IPS-18c (cell line): ENCODE data around the gene PTH2.
A peak's percentile ranks its signal among the peaks of the same experiment; 100 is the strongest.
"Not testable (repeated sequence)": the region's sequence is repeated elsewhere in the genome, so short reads cannot be mapped to it uniquely, and the experiment has no call there.

Experiments
- H3K4me3 ChIP-seq: 2 replicates; pipeline ENCODE4 v1.7.0; 2013; ENCODE audit warnings: low read depth, mild to moderate bottlenecking, low read length, moderate library complexity; ENCODE audit not compliant: insufficient read depth
- H3K9me3 ChIP-seq: one replicate; pipeline ENCODE4 v1.6.1; 2013; ENCODE audit warnings: mild to moderate bottlenecking, low read length, moderate library complexity; ENCODE audit not compliant: control insufficient read depth, insufficient read depth

Gene PTH2, protein sequence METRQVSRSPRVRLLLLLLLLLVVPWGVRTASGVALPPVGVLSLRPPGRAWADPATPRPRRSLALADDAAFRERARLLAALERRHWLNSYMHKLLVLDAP

DNA sequence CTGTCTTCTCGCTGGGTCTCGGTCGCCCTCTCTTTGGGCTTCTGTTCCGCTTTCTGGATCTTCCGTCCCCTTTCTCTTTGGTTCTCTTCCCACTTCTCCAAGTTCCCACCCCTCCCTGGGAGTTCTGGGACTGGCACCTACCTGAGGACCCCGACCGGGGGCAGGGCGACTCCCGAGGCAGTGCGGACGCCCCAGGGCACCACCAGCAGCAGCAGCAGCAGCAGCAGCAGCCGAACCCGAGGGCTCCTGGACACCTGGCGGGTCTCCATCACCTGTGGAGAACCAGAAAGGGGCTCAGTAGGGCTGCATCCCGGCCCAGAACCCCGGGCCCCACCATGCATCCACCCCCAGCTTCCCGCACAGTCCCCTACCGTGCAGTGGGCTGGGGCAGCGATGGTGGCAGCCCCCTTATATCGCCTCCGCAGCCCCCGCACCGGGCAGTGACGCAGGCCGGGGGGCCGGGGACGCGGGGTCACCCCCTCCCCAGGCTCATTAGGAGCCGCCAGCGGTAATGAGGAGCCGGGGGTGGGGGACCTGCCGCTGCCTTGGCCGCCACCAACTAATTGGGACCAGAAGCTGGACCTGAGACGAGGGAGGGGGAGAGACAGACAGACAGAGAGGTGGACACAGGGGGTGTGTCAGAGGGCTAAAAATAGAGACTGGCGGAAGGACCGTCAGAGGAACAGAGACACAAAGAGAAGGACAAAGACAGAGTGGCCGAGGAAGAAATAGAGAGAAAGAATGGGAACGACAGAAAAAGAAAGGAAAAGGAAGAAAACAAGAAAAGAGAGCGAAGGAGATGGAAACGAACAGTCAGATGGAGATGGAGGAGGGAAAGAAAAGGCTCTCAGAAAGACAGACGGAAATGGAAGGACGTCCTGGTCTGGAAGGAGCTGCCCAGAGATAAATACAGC, at the start of gene PTH2:
Gene PTH2, minus strand, starts transcription at position 371 of the 914 bp plus-strand sequence. Its CDS starts 102 bp downstream, at position 269.
- H3K9me3 ChIP-seq, result peaks cover 2% of the 10 kb centered on the region
- peak within 1 kb of the TSS; percentile 51 for H3K4me3 ChIP-seq

DNA sequence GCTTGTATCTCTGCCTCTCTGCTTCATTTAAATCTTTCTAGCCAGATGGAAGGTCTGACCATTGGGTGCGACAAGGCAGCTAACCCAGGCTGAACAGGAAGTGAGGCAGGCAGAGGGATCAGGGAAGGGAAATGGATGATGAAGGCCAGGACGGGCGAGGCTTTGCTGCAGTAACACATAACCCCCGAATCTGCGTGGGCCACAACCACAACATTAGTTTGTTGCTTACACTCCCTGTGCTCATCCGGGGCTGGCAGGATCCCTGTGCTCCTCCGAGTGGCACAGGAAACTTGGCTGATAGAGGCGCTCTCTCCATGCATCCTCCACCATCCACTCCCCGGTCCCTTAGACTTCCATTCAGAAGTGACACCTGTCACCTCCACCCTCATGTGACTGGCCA, 49.7 kb upstream of the PTH2 start:
- Histone ChIP-seq H3K4me3 (no peak overlapping the region), H3K9me3 (no peaks in the 10 kb centered on the region)

DNA sequence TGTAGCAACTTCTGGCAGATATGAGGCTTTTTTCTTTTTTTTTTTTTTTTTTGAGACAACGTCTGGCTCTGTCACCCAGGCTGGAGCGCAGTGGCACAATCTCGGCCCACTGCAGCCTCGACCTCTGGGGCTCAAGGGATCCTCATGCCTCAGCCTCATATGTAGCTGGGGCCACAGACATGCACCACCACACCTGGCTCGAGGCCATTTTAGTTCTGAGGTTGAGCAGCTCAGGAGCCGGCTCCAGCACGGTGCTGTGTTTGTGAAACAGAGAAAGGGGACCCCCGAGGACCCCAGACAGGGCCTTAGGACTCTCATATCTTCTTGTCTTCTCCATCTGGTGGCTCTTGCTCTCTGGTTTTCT, 47.4 kb upstream of the PTH2 start:
- H3K9me3 ChIP-seq, result no peaks in the 10 kb centered on the region
- no peak overlapping the region for H3K4me3 ChIP-seq

DNA sequence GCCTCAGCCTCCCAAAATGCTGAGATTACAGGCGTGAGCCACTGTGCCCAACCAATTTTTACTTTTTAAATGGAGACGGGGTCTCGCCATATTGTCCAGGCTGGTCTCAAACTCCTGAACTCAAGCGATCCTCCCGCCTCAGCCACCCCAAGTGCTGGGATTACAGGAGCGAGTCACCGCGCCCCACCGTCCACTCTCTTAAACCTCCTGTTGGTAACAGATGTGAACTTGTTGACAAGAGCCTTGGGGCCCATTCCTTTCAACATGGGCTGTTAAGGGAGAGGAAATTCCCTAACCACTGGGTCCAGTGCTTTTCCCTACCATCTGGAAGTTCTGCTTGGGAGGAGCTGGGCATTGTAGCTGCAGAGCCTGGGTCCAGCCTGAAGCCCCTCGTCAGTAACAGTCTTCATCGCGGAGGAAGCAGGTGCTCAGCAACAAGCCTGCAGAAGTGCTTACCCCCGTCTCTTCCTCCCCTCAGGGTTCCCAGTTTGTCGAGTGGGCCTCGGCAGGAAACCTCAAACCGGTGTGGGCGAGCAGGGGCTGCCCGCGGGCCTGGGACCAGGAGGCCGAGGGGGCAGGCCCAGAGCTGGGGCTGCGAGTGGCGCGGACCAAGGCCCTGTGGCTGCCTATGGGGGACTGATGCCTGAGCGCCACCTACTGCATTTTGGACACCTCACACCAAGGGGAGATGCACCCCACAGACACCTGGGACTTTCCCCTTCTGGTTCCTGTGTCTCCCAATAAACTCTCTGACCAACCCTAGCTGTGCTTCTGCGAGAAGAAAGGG, 46.8 kb upstream of the PTH2 start:
- Histone ChIP-seq H3K4me3 (no peak overlapping the region), H3K9me3 (no peaks in the 10 kb centered on the region)

DNA sequence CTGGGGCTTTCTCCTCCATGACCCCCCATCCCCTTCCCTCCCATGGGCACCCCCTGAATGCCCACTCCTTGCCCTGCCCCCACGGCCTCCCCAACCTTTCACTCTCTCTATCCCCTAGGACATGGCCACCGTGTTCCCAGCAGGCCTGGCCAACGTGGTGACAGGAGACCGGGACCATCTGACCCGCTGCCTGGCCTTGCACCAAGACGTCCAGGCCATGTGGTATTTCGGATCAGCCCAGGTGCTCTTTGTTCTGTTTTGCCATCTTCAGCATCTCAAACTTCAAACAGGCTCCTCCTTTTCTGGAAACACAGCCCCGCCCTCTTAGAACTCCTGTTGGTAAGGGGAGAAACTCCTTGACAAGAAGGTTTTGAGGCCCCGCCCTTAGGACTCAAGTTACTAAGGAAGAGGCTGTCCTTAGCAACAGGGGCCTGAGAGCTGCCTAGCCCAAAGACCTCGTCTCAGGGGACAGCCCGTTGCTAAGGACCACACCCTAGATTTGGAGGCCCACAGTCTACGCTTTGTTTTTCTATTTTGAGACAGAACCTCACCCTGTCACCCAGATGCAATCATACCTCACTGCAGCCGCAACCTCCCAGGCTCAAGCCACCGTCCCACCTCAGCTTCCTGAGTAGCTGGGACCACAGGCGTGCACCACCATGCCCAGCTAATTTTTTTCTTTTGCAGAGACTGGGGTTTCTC, 45.7 kb upstream of the PTH2 start:
- no peaks in the 10 kb centered on the region for H3K9me3 ChIP-seq
- no peak overlapping the region; the same call in 1 of the 2 replicates for H3K4me3 ChIP-seq

DNA sequence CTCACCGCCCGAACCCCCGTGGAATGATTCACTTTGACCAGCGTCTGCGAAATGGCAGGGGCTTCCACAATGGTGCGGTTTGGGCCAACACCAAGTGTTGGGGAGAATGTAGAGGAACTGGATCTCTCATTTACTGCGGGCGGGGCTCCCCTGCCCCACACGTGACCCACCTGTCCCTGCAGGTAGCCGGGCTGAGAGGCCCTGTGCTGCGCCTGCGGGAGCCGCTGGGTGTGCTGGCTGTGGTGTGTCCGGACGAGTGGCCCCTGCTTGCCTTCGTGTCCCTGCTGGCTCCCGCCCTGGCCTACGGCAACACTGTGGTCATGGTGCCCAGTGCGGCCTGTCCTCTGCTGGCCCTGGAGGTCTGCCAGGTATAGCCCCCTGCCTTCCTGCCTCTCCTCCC, 45.0 kb upstream of the PTH2 start:
- Histone ChIP-seq H3K4me3 (no peak overlapping the region), H3K9me3 (no peaks in the 10 kb centered on the region)

DNA sequence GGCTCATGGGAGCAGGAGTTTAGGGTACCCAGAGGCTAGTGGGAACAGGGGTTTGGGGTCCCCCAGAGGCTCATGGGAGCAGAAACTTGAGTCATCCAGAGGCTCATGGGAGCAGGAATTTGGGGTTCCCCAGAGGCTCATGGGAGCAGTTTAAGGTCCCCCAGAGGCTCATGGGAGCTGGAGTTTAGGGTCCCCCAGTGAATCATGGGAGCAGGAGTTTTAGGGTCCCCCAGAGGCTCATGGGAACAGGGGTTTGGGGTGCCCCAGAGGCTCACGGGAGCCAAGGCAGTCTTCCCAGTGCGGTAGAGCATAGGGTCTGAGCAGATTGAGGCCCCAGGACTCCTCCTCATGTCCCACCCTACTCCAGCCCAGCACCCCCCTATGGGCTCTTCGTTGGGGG, 42.1 kb upstream of the PTH2 start:
- H3K4me3 ChIP-seq, result no peak overlapping the region

DNA sequence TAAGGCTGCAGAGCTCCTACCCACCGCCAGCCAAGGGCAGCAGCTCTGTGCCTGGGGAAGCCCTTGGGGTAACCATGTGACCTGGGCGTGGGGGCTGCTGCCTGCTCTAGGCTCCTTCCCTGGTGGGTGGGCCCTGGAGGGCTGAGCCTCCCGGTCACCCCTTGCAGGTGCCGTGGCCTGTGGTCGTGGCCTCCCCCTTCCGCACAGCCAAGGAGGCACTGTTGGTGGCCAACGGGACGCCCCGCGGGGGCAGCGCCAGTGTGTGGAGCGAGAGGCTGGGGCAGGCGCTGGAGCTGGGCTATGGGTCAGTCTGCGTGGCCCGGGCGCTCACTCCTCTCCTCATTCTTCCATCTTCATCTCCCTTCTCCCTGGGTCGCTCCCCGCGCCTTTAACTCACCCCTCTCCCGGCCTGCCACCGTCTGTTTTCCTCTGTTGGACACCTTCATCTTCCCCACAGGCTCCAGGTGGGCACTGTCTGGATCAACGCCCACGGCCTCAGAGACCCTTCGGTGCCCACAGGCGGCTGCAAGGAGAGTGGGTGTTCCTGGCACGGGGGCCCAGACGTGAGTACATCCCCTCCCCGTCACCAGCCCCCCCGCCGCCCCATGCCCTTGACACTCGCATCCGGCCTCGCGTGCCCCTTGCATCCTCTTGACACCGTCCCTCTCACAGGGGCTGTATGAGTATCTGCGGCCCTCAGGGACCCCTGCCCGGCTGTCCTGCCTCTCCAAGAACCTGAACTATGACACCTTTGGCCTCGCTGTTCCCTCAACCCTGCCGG, 40.9 kb upstream of the PTH2 start:
- Histone ChIP-seq H3K4me3 (no peak overlapping the region), H3K9me3 (no peaks in the 10 kb centered on the region)

More for the DNA sequence above, 42.1 kb upstream of the PTH2 start:
- H3K9me3 ChIP-seq, result no peaks in the 10 kb centered on the region

DNA sequence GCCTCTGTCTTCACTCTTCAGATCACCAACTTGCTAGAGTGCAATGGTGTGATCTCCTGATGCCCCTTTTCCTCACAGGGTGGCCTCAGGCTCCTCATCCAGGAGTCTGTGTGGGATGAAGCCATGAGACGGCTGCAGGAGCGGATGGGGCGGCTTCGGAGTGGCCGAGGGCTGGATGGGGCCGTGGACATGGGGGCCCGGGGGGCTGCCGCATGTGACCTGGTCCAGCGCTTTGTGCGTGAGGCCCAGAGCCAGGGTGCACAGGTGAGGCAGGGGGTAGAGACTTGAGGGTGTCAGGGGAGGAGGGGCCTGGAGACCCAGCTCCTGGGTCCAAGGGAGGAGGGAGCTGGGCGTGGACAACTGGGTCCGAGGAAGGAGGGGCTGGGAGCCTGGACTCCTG, 39.3 kb upstream of the PTH2 start:
- Histone ChIP-seq H3K9me3 (no peaks in the 10 kb centered on the region), H3K4me3 (no peak overlapping the region)

DNA sequence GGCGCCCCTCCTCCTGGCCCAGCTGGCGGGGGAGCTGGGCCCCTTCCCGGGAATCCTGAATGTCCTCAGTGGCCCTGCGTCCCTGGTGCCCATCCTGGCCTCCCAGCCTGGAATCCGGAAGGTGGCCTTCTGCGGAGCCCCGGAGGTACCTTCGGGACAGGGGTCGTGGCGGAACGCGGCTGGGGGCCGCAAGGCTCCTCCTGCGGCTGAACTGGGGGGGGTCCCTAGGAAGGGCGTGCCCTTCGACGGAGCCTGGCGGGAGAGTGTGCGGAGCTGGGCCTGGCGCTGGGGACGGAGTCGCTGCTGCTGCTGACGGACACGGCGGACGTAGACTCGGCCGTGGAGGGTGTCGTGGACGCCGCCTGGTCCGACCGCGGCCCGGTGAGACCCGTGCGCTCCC, 38.4 kb upstream of the PTH2 start:
- H3K4me3 ChIP-seq, result no peak overlapping the region
- no peaks in the 10 kb centered on the region for H3K9me3 ChIP-seq

DNA sequence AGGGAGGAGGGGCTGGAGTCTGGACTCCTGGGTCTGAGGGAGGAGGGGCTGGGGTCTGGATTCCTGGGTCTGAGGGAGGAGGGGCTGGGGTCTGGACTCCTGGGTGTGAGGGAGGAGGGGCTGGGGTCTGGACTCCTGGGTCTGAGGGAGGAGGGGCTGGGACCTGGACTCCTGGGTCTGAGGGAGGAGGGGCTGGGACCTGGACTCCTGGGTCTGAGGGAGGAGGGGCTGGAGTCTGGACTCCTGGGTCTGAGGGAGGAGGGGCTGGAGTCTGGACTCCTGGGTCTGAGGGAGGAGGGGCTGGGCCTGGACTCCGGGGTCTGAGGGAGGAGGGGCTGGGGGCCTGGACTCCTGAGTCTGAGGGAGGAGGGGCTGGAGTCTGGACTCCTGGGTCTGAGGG, 37.9 kb upstream of the PTH2 start:
- not testable (repeated sequence) for H3K9me3 ChIP-seq, H3K4me3 ChIP-seq

DNA sequence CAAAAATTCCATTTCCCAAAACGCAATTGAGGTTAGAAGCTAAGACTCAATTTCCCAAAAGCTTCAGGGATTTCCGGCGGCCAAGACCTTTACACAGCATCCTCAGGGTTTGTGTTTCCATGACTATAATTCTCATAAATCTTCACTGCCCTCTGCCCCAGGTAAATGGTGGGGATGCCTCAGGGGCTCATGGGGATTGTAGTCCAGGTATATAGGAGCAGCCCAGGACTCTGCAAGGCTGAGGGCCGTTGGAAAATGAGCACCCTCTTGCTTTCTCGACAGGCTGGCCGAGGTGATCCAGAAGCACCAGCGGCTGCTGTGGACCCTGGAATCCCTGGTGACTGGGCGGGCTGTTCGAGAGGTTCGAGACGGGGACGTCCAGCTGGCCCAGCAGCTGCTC, 36.1 kb upstream of the PTH2 start:
- no peaks in the 10 kb centered on the region for H3K9me3 ChIP-seq
- H3K4me3 ChIP-seq, result no peak overlapping the region

DNA sequence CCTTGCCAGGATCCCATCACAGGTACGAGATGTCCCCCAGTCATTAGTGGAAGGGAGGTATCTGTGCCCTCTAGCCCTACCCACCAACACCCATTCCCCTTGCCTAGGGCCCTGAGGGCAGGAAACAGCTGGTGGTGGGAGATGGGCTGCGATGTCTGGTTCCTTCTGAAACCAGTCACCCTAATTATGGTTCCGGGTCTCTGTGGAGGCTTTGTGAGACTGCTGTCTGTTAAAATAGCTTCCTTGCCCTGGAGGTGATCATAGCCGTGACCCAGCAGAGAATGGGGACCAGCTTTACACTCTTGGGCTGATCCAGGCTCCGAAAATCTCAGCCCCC, 35.3 kb upstream of the PTH2 start:
- H3K4me3 ChIP-seq, result no peak overlapping the region
- no peaks in the 10 kb centered on the region for H3K9me3 ChIP-seq

DNA sequence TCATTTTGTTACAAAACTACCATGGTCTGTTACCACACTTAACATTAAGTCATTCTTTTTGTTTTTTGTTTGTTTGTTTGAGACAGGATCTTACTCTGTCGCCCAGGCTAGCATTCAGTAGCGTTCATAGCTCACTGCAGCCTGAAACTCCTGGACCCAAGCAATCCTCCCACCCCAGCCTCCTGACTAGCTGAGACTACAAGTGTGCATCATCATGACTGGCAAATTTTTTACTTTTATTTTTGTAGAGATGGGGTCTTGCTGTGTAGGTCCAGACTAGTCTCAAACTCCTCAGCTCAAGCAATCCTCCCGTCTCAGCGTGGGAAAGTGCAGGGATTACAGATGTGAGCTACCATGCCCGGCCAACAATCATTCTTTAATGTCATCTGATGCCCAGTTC, 33.1 kb upstream of the PTH2 start:
- Histone ChIP-seq H3K4me3 (no peak overlapping the region), H3K9me3 (no peaks in the 10 kb centered on the region)

DNA sequence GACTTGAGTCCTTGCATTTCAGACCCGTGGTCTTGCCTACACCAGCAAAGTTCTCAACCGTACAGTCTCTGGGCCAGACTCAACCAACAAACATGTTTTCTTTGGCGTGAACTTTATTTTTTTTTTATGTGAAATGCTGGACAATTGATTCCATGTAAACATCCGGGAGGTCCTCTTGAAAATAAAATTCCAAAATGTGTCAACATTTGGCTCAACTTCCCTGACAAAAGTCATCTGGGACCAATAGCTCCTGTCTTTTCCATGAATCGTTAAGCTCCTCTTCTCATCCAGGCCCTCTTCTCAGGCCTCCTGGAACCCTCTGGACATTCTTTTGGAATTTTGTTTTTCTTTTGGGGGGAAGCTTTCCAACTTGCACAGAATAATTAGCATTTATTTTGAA, 32.5 kb upstream of the PTH2 start:
- Histone ChIP-seq H3K4me3 (no peak overlapping the region), H3K9me3 (no peaks in the 10 kb centered on the region)

DNA sequence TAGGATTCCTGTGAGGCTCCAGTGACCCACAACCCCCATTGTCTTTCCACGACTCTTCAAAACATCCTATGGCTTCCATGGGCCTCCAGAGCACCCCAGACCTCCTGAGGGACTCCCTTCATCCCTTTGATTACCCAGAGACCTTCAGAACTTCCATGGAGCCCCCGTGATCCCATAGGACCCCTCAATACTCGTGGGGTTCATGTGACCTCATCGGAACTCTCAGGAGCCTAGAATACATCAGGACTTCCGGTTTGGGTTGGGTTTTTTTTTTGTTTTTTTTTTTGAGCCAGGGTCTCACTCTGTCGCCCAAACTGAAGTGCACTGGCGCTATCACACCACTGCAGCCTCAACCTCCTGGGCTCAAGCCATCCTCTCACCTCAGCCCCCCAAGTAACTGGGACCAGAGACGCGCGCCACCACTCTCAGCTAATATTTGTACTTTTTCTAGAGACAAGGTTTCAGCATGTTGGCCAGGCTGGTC, 30.6 kb upstream of the PTH2 start:
- Histone ChIP-seq H3K4me3 (peak overlapping the region; percentile 58), H3K9me3 (no peaks in the 10 kb centered on the region)
